Measurements from ENCODE around the gene SLC25A30.
"Not testable (repeated sequence)": the region's sequence is repeated elsewhere in the genome, so short reads cannot be mapped to it uniquely, and the experiment has no call there.

The SLC25A30 gene

DNA sequence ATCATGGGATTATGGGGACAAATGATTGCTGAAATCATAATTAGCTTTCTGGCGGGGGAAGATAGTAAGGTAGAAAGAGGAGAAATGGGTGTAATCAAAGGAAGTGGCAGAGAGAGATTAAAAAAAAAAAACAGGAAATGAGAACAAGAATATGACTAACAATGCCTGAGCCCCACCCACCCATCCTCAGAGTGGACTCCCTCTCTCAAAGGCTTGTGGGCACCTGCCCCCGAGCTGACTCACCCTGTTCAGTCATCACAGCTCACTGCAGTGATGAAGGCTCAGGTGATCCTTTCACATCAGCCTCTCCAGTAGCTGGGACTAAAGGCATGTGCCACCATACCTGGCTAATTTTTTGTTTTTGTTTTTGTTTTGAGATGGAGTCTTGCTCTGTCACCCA is 50.8 kb downstream of the SLC25A30 start:
- DNase-seq (ENCODE audit: low spot score): peak; percentile 72

GRCh38 chr13:45365558-45365885 is 52.7 kb downstream of the SLC25A30 start:
- no peak for DNase-seq (ENCODE audit: low spot score)

DNA sequence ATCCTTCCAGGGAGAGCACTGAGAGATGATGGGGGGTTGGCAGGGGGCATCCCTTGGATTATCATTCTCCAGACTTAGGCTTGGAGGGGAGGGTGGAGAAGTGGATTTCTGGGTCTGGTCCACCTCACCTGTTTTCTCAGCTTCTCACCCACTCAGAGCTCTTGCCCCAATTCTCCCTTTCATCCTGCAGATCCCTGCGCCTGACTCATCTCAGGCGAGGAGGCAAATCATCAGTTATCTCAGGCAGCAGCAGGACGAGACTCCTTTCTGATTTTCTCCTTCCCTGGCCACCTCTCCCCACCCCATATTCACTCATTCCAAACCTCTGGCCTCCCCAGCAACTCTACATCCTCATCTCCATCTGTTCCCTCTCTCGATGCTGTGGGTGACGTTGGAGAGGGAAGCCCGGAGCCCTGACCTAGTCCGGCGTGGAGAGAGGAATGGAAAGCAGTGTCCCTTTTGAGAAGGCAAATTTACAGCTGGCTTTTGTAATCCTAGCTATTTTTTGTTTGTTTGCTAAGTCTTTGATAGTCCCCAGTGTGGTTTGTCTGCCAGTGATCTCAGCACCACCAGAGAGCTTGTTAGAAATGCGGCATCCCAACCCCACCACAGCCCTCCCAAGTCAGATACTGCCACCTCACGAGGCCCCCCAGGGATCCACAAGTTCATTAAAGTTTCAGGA is 53.2 kb downstream of the SLC25A30 start:
- DNase-seq (ENCODE audit: low spot score): no peak

GRCh38 chr13:45362939-45363338 is 55.2 kb downstream of the SLC25A30 start:
- DNase-seq (ENCODE audit: low spot score): no peak

GRCh38 chr13:45361596-45362206 is 56.5 kb downstream of the SLC25A30 start:
- peak; percentile 39 for DNase-seq (ENCODE audit: low spot score)

DNA sequence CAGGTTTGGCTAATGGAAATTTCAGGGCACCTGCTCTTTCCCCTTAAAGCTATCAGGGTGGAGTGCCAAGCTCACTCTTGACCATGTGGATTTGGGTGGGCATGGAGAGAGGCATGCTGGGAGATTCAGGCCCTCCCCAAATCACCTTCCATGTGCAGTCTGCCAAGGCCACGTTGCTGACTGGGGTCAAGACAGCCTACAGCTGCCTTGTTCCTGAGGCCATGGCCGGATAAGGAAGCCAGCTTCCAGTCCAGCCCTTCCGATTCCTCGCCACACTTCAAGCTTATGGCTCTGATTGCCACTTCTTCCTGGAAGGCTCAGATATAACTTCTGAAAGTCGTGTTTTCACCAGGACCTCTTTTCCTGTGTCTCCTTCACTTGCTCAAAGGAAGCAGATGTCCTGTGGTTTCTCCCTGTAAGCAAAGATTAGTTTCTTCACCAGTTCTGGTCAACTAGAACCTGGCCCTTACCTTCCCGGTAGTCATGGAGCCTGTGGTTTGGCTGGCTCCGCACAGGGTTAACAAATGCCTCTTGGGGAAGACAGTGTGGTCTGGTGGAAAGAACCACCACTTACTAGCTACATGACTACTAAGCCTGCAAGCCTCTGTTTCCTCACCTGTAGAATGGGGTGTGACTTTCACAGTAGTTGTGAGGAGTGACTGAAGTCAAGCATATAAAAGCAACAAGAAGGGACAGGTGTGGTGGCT is 61.1 kb downstream of the SLC25A30 start:
- no peak for DNase-seq (ENCODE audit: low spot score)

- DNase-seq (ENCODE audit: low spot score): no peak
Observed at GRCh38 chr13:45353895-45354294, 64.3 kb downstream of the SLC25A30 start.

DNA sequence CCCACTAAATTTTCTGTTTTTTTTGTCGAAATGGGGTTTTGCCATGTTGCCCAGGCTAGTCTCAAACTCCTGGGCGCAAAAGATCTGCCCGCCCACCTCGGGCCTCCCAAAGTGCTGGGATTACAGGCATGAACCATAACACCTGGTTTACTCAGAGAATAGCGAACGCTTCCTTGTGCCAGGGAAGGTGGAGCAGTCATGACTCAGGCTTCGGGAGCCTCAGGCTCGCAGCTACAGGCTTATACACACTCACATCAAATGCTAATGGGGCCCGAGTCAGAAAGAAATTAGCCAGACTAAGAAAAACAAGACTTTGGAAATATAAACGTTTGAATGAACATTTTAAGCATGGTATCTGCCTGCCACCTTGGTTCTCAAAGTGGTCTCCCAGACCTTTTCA is 66.1 kb downstream of the SLC25A30 start:
- no peak for DNase-seq (ENCODE audit: low spot score)

- DNase-seq (ENCODE audit: low spot score): no peak
Observed at GRCh38 chr13:45350152-45350551, 68.0 kb downstream of the SLC25A30 start.

DNA sequence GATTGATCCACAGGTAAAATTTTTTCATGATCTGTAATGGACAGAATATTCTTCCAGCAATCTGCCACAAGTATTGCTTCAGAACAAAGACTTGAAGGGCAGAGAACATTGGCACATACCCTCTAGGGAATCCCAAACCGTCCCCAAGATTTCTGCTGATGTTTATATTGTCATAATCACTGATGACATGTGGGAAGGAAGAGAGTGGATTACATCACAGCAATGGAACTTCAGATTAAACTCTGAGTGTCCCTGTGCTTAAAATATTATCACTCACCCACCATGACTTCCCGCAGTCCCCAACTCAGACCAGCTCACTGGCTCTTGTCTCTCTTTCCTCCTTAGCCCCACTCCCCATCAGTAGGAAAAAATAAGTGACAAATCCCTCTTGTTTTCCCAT is 68.7 kb downstream of the SLC25A30 start:
- DNase-seq (ENCODE audit: low spot score): no peak

GRCh38 chr13:45344064-45344463 is 74.1 kb downstream of the SLC25A30 start:
- DNase-seq (ENCODE audit: low spot score): not testable (repeated sequence)

Measured in AG08396 (cell line).